HCT116 (cell line): ENCODE data around the gene VWA3B. TPM values are rescaled to one million over a fixed set of nuclear protein-coding genes. Genes with fewer than 3 reads are reported as not detected.

Experiments
- ATAC-seq: fragments of 200-7000 bp; cut with Tn5 transposase; 2 replicates; pipeline ENCODE4 v1.9.1; 2020; ENCODE audit warnings: mild to moderate bottlenecking, moderate library complexity
- BruUV-seq: library from RNA; stranded (reverse); fragments of 400-500 nt; replicated peaks from 2 replicates; lab custom pipeline; 2021; lab: Mats Ljungman, UMichigan
- CTCF ChIA-PET: fragments of 300-600 bp; sonication (Branson Sonifier 250); formaldehyde crosslinking; loops from one replicate; lab custom pipeline; 2021; ENCODE audit warnings: antibody characterized with exemption; lab: Charles Lee
- POLR2A ChIA-PET: fragments of 300-600, 350-600 bp; sonication (Branson Sonifier 250); formaldehyde crosslinking; loops from one replicate; lab custom pipeline; 2021; ENCODE audit warnings: antibody characterized with exemption; lab: Charles Lee
- RAD21 ChIA-PET, 2 experiments: fragments of 300-600 bp; sonication (Branson Sonifier 250); formaldehyde crosslinking; loops; one replicate each; lab custom pipeline; 2023; ENCODE audit warnings: low total read pairs in 2 of 2; ENCODE audit not compliant: uncharacterized antibody in 2 of 2, unreplicated experiment in 2 of 2, low non-redundant PET in 1 of 2; lab: Charles Lee
- DNase-seq: peaks from one replicate; pipeline ENCODE4 v3.0.0-alpha.2; 2010; ENCODE audit warnings: low read depth, low spot score
- H2AFZ ChIP-seq: fragments of 200-600 bp; shearing (Covaris generic), sonication (generic); 2 replicates; pipeline ENCODE4 v1.6.1; 2017; ENCODE audit warnings: low read depth, mixed run types, mixed read lengths, antibody characterized with exemption, low read length; ENCODE audit not compliant: poor library complexity, severe bottlenecking
- H3K27ac ChIP-seq: 2 replicates; pipeline ENCODE4 v1.5.1; 2012; ENCODE audit warnings: low read depth, low read length
- H3K27me3 ChIP-seq: fragments of 200-600 bp; sonication (generic); 2 replicates; pipeline ENCODE4 v1.6.1; 2016; ENCODE audit warnings: mixed run types, low read length, mixed read lengths; ENCODE audit not compliant: insufficient read depth
- H3K36me3 ChIP-seq, 2 experiments: fragments of 200-500 bp in 1 of 2; fragments of 200-600 bp in 1 of 2; sonication (Bioruptor generic) in 1 of 2; sonication (generic) in 1 of 2; 2 replicates each; pipeline versions ENCODE4 v1.5.1 to v1.6.1; 2014 to 2016; ENCODE audit warnings: low read length in 2 of 2, inconsistent platforms in 1 of 2, mixed read lengths in 1 of 2, mixed run types in 1 of 2; ENCODE audit not compliant: insufficient read depth in 2 of 2, control insufficient read depth in 1 of 2
- H3K4me1 ChIP-seq, 2 experiments: fragments of 200-600 bp in 1 of 2; sonication (generic) in 1 of 2; 2 replicates each; pipeline versions ENCODE4 v1.5.1 to v1.6.1; 2012 to 2017; ENCODE audit warnings: low read length in 2 of 2, inconsistent platforms in 1 of 2, mild to moderate bottlenecking in 1 of 2, mixed read lengths in 1 of 2, mixed run types in 1 of 2, moderate library complexity in 1 of 2; ENCODE audit not compliant: insufficient read depth in 2 of 2, control insufficient read depth in 1 of 2
- H3K4me2 ChIP-seq: fragments of 200-600 bp; sonication (generic); 2 replicates; pipeline ENCODE4 v1.6.1; 2017; ENCODE audit warnings: mixed run types, low read length, mixed read lengths
- H3K4me3 ChIP-seq, 2 experiments: fragments of 200-600 bp in 1 of 2; sonication (generic) in 1 of 2; replicated peaks in 1 of 2; 2 replicates each; pipeline ENCODE4 v1.5.1; 2011 to 2016; ENCODE audit warnings: low read length in 2 of 2, control low read depth in 1 of 2, low read depth in 1 of 2, mild to moderate bottlenecking in 1 of 2, mixed read lengths in 1 of 2, mixed run types in 1 of 2
- H3K79me2 ChIP-seq: fragments of 200-600 bp; sonication (generic); 2 replicates; pipeline ENCODE4 v1.6.1; 2017; ENCODE audit warnings: mild to moderate bottlenecking, mixed run types, low read length, moderate library complexity, mixed read lengths; ENCODE audit not compliant: insufficient read depth
- H3K9ac ChIP-seq: fragments of 200-600 bp; sonication (generic); 2 replicates; pipeline ENCODE4 v1.6.1; 2016; ENCODE audit warnings: low read length, mixed read lengths
- H3K9me2 ChIP-seq: fragments of 200-600 bp; sonication (generic), shearing (Covaris generic); 2 replicates; pipeline ENCODE4 v1.6.1; 2017; ENCODE audit warnings: mixed run types, mild to moderate bottlenecking, moderate library complexity; ENCODE audit not compliant: insufficient read depth
- H3K9me3 ChIP-seq, 2 experiments: fragments of 200-500 bp in 1 of 2; fragments of 200-600 bp in 1 of 2; sonication (Bioruptor generic) in 1 of 2; sonication (generic) in 1 of 2; 2 replicates each; pipeline ENCODE4 v1.6.1; 2014 to 2017; ENCODE audit warnings: low read length in 2 of 2, mixed read lengths in 2 of 2, inconsistent platforms in 1 of 2, low read depth in 1 of 2, mild to moderate bottlenecking in 1 of 2, mixed run types in 1 of 2, moderate library complexity in 1 of 2; ENCODE audit not compliant: control insufficient read depth in 1 of 2, insufficient read depth in 1 of 2
- H4K20me1 ChIP-seq: fragments of 200-600 bp; sonication (generic), shearing (Covaris generic); 2 replicates; pipeline ENCODE4 v1.6.1; 2017; ENCODE audit warnings: mixed run types, mild to moderate bottlenecking, moderate library complexity; ENCODE audit not compliant: insufficient read depth
- EZH2 ChIP-seq: fragments of 200-600 bp; sonication (generic); IDR thresholded peaks from 2 replicates; pipeline ENCODE4 v1.6.1; 2017; ENCODE audit warnings: antibody characterized with exemption, mixed run types
- ZNF274 ChIP-seq: fragments of 200-500 bp; sonication (Bioruptor generic); IDR thresholded peaks from 2 replicates; pipeline ENCODE4 v1.6.1; 2014; ENCODE audit warnings: mild to moderate bottlenecking, low read depth, low read length, inconsistent platforms
- intact Hi-C: fragments of 100-400 bp; cut with micrococcal nuclease; formaldehyde crosslinking; loops from 2 replicates; pipeline ENCODE4 v1.10.0; 2022
- total RNA-seq: library from RNA; stranded (reverse); gene quantifications from one replicate; pipeline ENCODE4 v1.2.1, GENCODE V29; 2021; ENCODE audit not compliant: unreplicated experiment
- TF ChIP-seq, protein P1 (sequence below), 3 experiments: fragments of 200-600 bp in 1 of 3; sonication (generic) in 1 of 3; IDR thresholded peaks in 2 of 3; conservative IDR thresholded peaks in 1 of 3; 2 replicates each; pipeline ENCODE4 v1.5.1; 2012 to 2017; ENCODE audit warnings: low read depth in 2 of 3, low read length in 2 of 3, antibody characterized with exemption in 1 of 3, borderline replicate concordance in 1 of 3, control low read depth in 1 of 3, mild to moderate bottlenecking in 1 of 3, mixed read lengths in 1 of 3, mixed run types in 1 of 3, moderate library complexity in 1 of 3; ENCODE audit not compliant: insufficient read depth in 1 of 3
- TF ChIP-seq, protein P2 (sequence below): IDR thresholded peaks from 2 replicates; pipeline ENCODE4 v1.6.1; 2012; ENCODE audit warnings: low read depth

The VWA3B gene
- total RNA-seq, 1 experiment from 2014 or later, result 0.47 TPM

DNA sequence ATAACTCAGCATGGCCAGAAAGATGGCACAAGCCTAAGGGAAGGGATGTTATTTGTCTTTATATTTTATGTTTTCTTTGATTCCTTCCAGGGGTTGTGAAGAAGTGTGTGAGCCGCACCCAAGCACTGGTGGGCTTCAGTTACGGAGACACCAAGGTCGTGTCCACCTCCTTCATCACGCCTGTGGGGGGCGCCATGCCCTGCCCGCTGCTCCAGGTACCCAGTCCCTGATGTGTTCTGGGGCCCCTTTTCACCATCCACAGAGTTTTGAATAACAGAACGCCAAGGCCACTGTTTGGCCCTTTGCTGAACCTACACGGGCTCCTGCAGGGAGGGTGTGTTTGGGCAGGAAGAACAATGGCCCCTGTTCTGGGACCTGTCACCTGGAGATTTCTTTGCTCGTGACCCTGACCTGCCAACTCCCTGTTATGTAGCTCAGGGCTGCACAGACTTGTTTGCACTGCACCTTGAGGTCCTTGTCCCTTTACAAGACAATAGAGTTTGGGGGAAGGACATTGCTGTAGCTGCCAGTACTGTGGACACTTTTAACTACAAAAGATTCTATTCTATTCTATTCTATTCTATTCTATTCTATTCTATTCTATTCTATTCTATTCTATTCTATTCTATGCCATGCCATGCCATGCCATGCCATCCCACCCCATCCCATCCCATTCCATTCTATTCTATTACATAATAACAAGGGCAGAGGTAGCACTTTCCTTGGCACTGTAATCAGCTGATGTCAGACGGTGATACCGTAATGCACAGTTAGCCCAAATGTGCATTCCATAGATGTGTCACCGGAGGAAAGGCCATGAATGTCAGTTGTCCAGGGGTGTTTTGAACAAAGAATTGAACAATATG lies 211.1 kb downstream of the VWA3B start:
- intact Hi-C loops, result no loop called here
- no peak overlapping the region for H3K9ac ChIP-seq
- DNase-seq (no peak), ATAC-seq (no peak)
- BruUV-seq, result no TSS peak
- H3K4me1 ChIP-seq, result no peaks in the 10 kb centered on the region
- no peak overlapping the region for H3K4me2 ChIP-seq
- H2AFZ ChIP-seq, result no peak overlapping the region
- no peaks in the 10 kb centered on the region for H3K79me2 ChIP-seq
- no peaks in the 10 kb centered on the region for H4K20me1 ChIP-seq
- H3K27ac ChIP-seq, result no peak overlapping the region
- no peak for TF ChIP-seq EZH2
- TF ChIP-seq, protein P1, sequence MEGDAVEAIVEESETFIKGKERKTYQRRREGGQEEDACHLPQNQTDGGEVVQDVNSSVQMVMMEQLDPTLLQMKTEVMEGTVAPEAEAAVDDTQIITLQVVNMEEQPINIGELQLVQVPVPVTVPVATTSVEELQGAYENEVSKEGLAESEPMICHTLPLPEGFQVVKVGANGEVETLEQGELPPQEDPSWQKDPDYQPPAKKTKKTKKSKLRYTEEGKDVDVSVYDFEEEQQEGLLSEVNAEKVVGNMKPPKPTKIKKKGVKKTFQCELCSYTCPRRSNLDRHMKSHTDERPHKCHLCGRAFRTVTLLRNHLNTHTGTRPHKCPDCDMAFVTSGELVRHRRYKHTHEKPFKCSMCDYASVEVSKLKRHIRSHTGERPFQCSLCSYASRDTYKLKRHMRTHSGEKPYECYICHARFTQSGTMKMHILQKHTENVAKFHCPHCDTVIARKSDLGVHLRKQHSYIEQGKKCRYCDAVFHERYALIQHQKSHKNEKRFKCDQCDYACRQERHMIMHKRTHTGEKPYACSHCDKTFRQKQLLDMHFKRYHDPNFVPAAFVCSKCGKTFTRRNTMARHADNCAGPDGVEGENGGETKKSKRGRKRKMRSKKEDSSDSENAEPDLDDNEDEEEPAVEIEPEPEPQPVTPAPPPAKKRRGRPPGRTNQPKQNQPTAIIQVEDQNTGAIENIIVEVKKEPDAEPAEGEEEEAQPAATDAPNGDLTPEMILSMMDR (IDR thresholded peaks at IDR 0.05 in 2 of 3, conservative IDR thresholded peaks at IDR 0.05 in 1 of 3; ENCODE audit: borderline replicate concordance in 1 of 3, insufficient read depth in 1 of 3, low read depth in 2 of 3, low read length in 2 of 3), result peak in 2 of 3 experiments; percentile 19 to 38; a peak in 3 of 6 replicates
- ChIA-PET RAD21 (no interaction called here), CTCF (no interaction called here), POLR2A (no interaction called here)
- no peaks in the 10 kb centered on the region for H3K9me3 ChIP-seq
- H3K27me3 ChIP-seq, result no peaks in the 10 kb centered on the region
- H3K36me3 ChIP-seq, result no peaks in the 10 kb centered on the region
- H3K4me3 ChIP-seq, result no peak overlapping the region
- H3K9me2 ChIP-seq, result no peaks in the 10 kb centered on the region

DNA sequence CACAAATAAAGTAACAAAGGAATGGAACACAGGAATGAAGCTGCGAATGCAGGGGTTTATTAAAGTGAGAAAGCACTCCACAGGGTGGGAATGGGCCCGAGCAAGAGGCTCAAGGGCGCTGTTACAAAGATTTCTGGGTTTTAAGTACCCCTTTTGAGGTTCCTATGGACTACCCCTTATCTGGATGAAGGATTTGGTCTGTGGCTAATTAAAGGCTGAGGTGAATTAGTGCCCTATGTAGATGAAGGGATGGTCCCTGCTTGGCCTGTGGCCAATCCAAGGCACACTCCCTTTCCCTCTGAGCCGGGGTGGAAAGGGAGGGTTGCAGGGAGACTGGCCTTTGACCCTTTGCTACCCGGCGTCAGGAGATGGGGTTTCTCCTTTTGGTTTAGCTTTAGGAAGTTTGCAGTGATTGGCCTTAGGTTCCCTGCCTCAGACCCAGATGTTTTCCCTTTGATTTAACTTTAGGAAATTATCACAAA lies 211.8 kb downstream of the VWA3B start:
- ChIA-PET RAD21 (no interaction called here), POLR2A (no interaction called here), CTCF (no interaction called here)
- no TSS peak for BruUV-seq
- no peaks in the 10 kb centered on the region for H3K36me3 ChIP-seq
- H3K4me1 ChIP-seq, result no peaks in the 10 kb centered on the region
- no peaks in the 10 kb centered on the region for H3K27me3 ChIP-seq
- no peaks in the 10 kb centered on the region for H3K79me2 ChIP-seq
- no peaks in the 10 kb centered on the region for H4K20me1 ChIP-seq
- intact Hi-C loops, result no loop called here
- TF ChIP-seq ZNF274, result no peak
- TF ChIP-seq, protein P2, sequence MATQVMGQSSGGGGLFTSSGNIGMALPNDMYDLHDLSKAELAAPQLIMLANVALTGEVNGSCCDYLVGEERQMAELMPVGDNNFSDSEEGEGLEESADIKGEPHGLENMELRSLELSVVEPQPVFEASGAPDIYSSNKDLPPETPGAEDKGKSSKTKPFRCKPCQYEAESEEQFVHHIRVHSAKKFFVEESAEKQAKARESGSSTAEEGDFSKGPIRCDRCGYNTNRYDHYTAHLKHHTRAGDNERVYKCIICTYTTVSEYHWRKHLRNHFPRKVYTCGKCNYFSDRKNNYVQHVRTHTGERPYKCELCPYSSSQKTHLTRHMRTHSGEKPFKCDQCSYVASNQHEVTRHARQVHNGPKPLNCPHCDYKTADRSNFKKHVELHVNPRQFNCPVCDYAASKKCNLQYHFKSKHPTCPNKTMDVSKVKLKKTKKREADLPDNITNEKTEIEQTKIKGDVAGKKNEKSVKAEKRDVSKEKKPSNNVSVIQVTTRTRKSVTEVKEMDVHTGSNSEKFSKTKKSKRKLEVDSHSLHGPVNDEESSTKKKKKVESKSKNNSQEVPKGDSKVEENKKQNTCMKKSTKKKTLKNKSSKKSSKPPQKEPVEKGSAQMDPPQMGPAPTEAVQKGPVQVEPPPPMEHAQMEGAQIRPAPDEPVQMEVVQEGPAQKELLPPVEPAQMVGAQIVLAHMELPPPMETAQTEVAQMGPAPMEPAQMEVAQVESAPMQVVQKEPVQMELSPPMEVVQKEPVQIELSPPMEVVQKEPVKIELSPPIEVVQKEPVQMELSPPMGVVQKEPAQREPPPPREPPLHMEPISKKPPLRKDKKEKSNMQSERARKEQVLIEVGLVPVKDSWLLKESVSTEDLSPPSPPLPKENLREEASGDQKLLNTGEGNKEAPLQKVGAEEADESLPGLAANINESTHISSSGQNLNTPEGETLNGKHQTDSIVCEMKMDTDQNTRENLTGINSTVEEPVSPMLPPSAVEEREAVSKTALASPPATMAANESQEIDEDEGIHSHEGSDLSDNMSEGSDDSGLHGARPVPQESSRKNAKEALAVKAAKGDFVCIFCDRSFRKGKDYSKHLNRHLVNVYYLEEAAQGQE, result no peak
- no peaks in the 10 kb centered on the region for H3K9me3 ChIP-seq
- H3K4me2 ChIP-seq, result no peak overlapping the region
- H3K4me3 ChIP-seq, result no peak overlapping the region
- no peaks in the 10 kb centered on the region for H3K9me2 ChIP-seq
- ATAC-seq, result no peak
- H2AFZ ChIP-seq, result no peak overlapping the region
- DNase-seq, result no peak
- no peak overlapping the region for H3K27ac ChIP-seq
- no peak overlapping the region for H3K9ac ChIP-seq
